NB4 (cell line): ENCODE measurements around the gene PLA2G4E.

Experiments used
- CTCF ChIP-seq: IDR thresholded peaks from one replicate; pipeline ENCODE4 v1.5.1; 2012; ENCODE audit warnings: low read depth, low read length
- MAX ChIP-seq: IDR thresholded peaks from 2 replicates; pipeline ENCODE4 v1.6.1; 2011; ENCODE audit warnings: low read depth, low read length
- POLR2A ChIP-seq: IDR thresholded peaks from 2 replicates; pipeline ENCODE4 v1.6.1; 2011; ENCODE audit warnings: mild to moderate bottlenecking; ENCODE audit not compliant: insufficient read length; ENCODE audit errors: extremely low read depth

- TF ChIP-seq CTCF, result no peak
- TF ChIP-seq POLR2A, result no peak
- TF ChIP-seq MAX, result no peak
Observed at GRCh38 chr15:42010434-42010833, 10.4 kb downstream of the PLA2G4E start.
